ENCODE results near the gene NAV3. TPM values are rescaled to one million over a fixed set of nuclear protein-coding genes. Genes with fewer than 3 reads are reported as not detected.
A peak's percentile ranks its signal among the peaks of the same experiment; 100 is the strongest.

Gene NAV3
- total RNA-seq, 2 donors from 2014 or later, result 0.20 to 1.9 TPM

DNA sequence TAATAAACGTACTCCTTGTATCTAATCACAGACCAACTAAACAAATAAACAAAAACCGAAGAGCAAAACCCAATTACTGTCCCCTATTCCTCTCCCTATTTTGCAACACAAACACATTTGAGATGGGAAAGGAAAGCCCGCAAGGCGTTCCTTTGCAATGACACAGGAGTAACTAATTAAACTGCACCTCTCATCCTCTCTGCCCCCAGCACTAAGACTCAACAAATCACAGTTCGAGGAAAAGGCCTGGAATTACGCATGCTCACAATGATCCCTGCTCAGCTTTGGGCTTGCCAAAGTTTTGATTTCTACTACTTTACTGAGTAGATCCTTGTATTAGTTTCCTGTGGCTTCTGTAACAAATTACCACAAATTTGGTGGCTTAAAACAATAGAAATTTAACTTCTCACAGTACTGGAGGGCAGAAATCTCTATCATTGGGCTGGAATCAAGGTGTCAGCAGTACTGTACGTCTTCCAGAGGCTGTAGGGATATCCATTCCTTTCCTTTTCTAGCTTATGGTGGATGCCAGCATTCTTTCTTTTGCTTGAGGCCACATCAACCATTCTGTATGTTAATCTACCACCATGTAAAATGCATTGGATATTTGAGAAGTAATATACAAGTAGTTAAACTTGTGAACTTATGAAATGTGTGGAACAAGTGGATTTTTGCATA lies 123.0 kb downstream of the NAV3 start:
- no peak overlapping the region for H3K27ac ChIP-seq (ENCODE audit: low read depth, low read length)
- peak; percentile 34 for DNase-seq

GRCh38 chr12:77954206-77954555 lies 123.5 kb downstream of the NAV3 start:
- Histone ChIP-seq H3K27me3 (ENCODE audit: control insufficient read depth, insufficient read depth, low read length, poor library complexity, severe bottlenecking) (no peaks in the 10 kb centered on the region), H3K27ac (ENCODE audit: low read depth, low read length) (no peak overlapping the region), H3K4me3 (ENCODE audit: low read length) (no peak overlapping the region), H3K36me3 (ENCODE audit: control insufficient read depth, insufficient read depth, low read length) (no peaks in the 10 kb centered on the region), H3K9ac (ENCODE audit: extremely low read depth, low read length, poor library complexity, severe bottlenecking) (no peak overlapping the region), H3K4me1 (ENCODE audit: control insufficient read depth, insufficient read depth, low read length) (no peaks in the 10 kb centered on the region), H3K9me3 (ENCODE audit: control insufficient read depth, low read length) (no peaks in the 10 kb centered on the region)
- Mint-ChIP-seq H3K9me3 (no peaks in the 10 kb centered on the region), H3K27ac (no peak overlapping the region), H3K4me3 (no peak overlapping the region), H3K27me3 (ENCODE audit: insufficient read depth) (no peaks in the 10 kb centered on the region), H3K4me1 (no peaks in the 10 kb centered on the region), H3K36me3 (ENCODE audit: low read depth) (no peaks in the 10 kb centered on the region)
- TF ChIP-seq, protein P1, sequence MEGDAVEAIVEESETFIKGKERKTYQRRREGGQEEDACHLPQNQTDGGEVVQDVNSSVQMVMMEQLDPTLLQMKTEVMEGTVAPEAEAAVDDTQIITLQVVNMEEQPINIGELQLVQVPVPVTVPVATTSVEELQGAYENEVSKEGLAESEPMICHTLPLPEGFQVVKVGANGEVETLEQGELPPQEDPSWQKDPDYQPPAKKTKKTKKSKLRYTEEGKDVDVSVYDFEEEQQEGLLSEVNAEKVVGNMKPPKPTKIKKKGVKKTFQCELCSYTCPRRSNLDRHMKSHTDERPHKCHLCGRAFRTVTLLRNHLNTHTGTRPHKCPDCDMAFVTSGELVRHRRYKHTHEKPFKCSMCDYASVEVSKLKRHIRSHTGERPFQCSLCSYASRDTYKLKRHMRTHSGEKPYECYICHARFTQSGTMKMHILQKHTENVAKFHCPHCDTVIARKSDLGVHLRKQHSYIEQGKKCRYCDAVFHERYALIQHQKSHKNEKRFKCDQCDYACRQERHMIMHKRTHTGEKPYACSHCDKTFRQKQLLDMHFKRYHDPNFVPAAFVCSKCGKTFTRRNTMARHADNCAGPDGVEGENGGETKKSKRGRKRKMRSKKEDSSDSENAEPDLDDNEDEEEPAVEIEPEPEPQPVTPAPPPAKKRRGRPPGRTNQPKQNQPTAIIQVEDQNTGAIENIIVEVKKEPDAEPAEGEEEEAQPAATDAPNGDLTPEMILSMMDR (conservative IDR thresholded peaks at IDR 0.05), result no peak
- 86 to 89% methylated on average over 1 of the region's 1 CpG for WGBS, 2 experiments (ENCODE audit: insufficient coverage in 1 of 2, insufficient read length in 1 of 2)
- no peak for DNase-seq

More for the DNA sequence above, 123.0 kb downstream of the NAV3 start:
- Mint-ChIP-seq H3K4me1 (no peaks in the 10 kb centered on the region), H3K27ac (no peak overlapping the region), H3K27me3 (ENCODE audit: insufficient read depth) (no peaks in the 10 kb centered on the region), H3K9me3 (no peaks in the 10 kb centered on the region), H3K4me3 (no peak overlapping the region), H3K36me3 (ENCODE audit: low read depth) (no peaks in the 10 kb centered on the region)
- TF ChIP-seq, protein P1 (conservative IDR thresholded peaks at IDR 0.05), result no peak
- no peaks in the 10 kb centered on the region for H3K9me3 ChIP-seq (ENCODE audit: control insufficient read depth, low read length)
- no peak overlapping the region for H3K4me3 ChIP-seq (ENCODE audit: low read length)
- 86 to 93% methylated on average over 3 to 7 of the region's 7 CpGs for WGBS, 2 experiments (ENCODE audit: insufficient coverage in 1 of 2, insufficient read length in 1 of 2)
- H3K27me3 ChIP-seq (ENCODE audit: control insufficient read depth, insufficient read depth, low read length, poor library complexity, severe bottlenecking), result no peaks in the 10 kb centered on the region
- no peak overlapping the region for H3K9ac ChIP-seq (ENCODE audit: extremely low read depth, low read length, poor library complexity, severe bottlenecking)
- no peaks in the 10 kb centered on the region for H3K36me3 ChIP-seq (ENCODE audit: control insufficient read depth, insufficient read depth, low read length)
- H3K4me1 ChIP-seq (ENCODE audit: control insufficient read depth, insufficient read depth, low read length), result no peaks in the 10 kb centered on the region

GRCh38 chr12:77957062-77957461 lies 126.4 kb downstream of the NAV3 start:
- H3K27ac ChIP-seq (ENCODE audit: low read depth, low read length), result no peak overlapping the region
- Mint-ChIP-seq H3K36me3 (ENCODE audit: low read depth) (no peaks in the 10 kb centered on the region), H3K4me3 (no peak overlapping the region), H3K27ac (no peak overlapping the region), H3K9me3 (no peaks in the 10 kb centered on the region), H3K27me3 (ENCODE audit: insufficient read depth) (no peaks in the 10 kb centered on the region), H3K4me1 (no peaks in the 10 kb centered on the region)
- no peaks in the 10 kb centered on the region for H3K27me3 ChIP-seq (ENCODE audit: control insufficient read depth, insufficient read depth, low read length, poor library complexity, severe bottlenecking)
- no peak overlapping the region for H3K9ac ChIP-seq (ENCODE audit: extremely low read depth, low read length, poor library complexity, severe bottlenecking)
- no peaks in the 10 kb centered on the region for H3K9me3 ChIP-seq (ENCODE audit: control insufficient read depth, low read length)
- no peaks in the 10 kb centered on the region for H3K4me1 ChIP-seq (ENCODE audit: control insufficient read depth, insufficient read depth, low read length)
- no peaks in the 10 kb centered on the region for H3K36me3 ChIP-seq (ENCODE audit: control insufficient read depth, insufficient read depth, low read length)
- TF ChIP-seq, protein P1 (conservative IDR thresholded peaks at IDR 0.05), result no peak
- WGBS, 2 experiments (ENCODE audit: insufficient coverage in 1 of 2, insufficient read length in 1 of 2), result no CpG with 5 or more reads among the region's 1 CpG
- no peak overlapping the region for H3K4me3 ChIP-seq (ENCODE audit: low read length)
- DNase-seq, result no peak
